Suprapubic skin (tissue), 4 donors: ENCODE data around the gene SLC25A29. TPM values are rescaled to one million over a fixed set of nuclear protein-coding genes. Genes with fewer than 3 reads are reported as not detected.

ENCODE experiments used
- DNase-seq, 2 donors: peaks; one replicate each; pipeline ENCODE4 v3.0.0-alpha.2; 2019; ENCODE audit warnings: low spot score in 2 of 2
- H3K27ac ChIP-seq: fragments of 200-600 bp; sonication (generic); one replicate; pipeline ENCODE4 v1.5.1; 2019
- H3K27me3 ChIP-seq: fragments of 200-600 bp; sonication (generic); one replicate; pipeline ENCODE4 v1.5.1; 2019
- H3K36me3 ChIP-seq: fragments of 200-600 bp; sonication (generic); one replicate; pipeline ENCODE4 v1.5.1; 2019
- H3K4me1 ChIP-seq: fragments of 200-600 bp; sonication (generic); one replicate; pipeline ENCODE4 v1.5.1; 2019
- H3K4me3 ChIP-seq: fragments of 200-600 bp; sonication (generic); one replicate; pipeline ENCODE4 v1.5.1; 2019; ENCODE audit warnings: mild to moderate bottlenecking
- H3K9me3 ChIP-seq: fragments of 200-600 bp; sonication (generic); one replicate; pipeline ENCODE4 v1.5.1; 2019
- EP300 ChIP-seq: sonication (generic); formaldehyde crosslinking; IDR thresholded peaks from one replicate; pipeline ENCODE4 v1.6.1; 2017; ENCODE audit warnings: antibody characterized with exemption
- POLR2A ChIP-seq, 2 donors: fragments of 450-650 bp; IDR thresholded peaks; one replicate each; pipeline ENCODE4 v1.6.1; 2017; ENCODE audit warnings: antibody characterized with exemption in 2 of 2, mild to moderate bottlenecking in 2 of 2, moderate library complexity in 2 of 2
- POLR2AphosphoS5 ChIP-seq, 3 donors: sonication (generic); formaldehyde crosslinking; IDR thresholded peaks; one replicate each; pipeline ENCODE4 v1.6.1; 2017; ENCODE audit warnings: antibody characterized with exemption in 3 of 3
- WGBS: methylation state at CpG from one replicate; pipeline ENCODE4 v1.1.5; 2018; 5-methylcytosine and 5-hydroxymethylcytosine counted together
- total RNA-seq, 4 donors: library from RNA; depleted of rRNA; stranded (reverse); fragments of >200 nt; gene quantifications; one replicate each; pipeline ENCODE4 v1.1.0, GENCODE V29; 2016
- TF ChIP-seq, protein P1 (sequence below), 2 donors: fragments of 200-600 bp in 1 of 2; fragments of 450-650 bp in 1 of 2; sonication (generic) in 1 of 2; IDR thresholded peaks; one replicate each; pipeline ENCODE4 v1.5.1; 2016 to 2019; ENCODE audit warnings: antibody characterized with exemption in 2 of 2, mild to moderate bottlenecking in 1 of 2, moderate library complexity in 1 of 2

SLC25A29 gene
- total RNA-seq, 4 donors from 2014 or later, result 88.1 to 254 (median 120) TPM

GRCh38 chr14:100274250-100274649 is 32.0 kb downstream of the SLC25A29 start:
- Histone ChIP-seq H3K27me3 (no peaks in the 10 kb centered on the region), H3K27ac (no peak overlapping the region), H3K36me3 (peaks cover 12% of the 10 kb centered on the region), H3K4me1 (peaks cover 17% of the 10 kb centered on the region), H3K9me3 (no peaks in the 10 kb centered on the region), H3K4me3 (no peak overlapping the region)
- 94% methylated on average over 4 of the region's 4 CpGs for WGBS
- TF ChIP-seq EP300 (no peak), POLR2AphosphoS5 (IDR thresholded peaks at IDR 0.05) (no peak), POLR2A (IDR thresholded peaks at IDR 0.05) (no peak)
- TF ChIP-seq, protein P1, sequence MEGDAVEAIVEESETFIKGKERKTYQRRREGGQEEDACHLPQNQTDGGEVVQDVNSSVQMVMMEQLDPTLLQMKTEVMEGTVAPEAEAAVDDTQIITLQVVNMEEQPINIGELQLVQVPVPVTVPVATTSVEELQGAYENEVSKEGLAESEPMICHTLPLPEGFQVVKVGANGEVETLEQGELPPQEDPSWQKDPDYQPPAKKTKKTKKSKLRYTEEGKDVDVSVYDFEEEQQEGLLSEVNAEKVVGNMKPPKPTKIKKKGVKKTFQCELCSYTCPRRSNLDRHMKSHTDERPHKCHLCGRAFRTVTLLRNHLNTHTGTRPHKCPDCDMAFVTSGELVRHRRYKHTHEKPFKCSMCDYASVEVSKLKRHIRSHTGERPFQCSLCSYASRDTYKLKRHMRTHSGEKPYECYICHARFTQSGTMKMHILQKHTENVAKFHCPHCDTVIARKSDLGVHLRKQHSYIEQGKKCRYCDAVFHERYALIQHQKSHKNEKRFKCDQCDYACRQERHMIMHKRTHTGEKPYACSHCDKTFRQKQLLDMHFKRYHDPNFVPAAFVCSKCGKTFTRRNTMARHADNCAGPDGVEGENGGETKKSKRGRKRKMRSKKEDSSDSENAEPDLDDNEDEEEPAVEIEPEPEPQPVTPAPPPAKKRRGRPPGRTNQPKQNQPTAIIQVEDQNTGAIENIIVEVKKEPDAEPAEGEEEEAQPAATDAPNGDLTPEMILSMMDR (IDR thresholded peaks at IDR 0.05), result no peak
- DNase-seq, result no peak

DNA sequence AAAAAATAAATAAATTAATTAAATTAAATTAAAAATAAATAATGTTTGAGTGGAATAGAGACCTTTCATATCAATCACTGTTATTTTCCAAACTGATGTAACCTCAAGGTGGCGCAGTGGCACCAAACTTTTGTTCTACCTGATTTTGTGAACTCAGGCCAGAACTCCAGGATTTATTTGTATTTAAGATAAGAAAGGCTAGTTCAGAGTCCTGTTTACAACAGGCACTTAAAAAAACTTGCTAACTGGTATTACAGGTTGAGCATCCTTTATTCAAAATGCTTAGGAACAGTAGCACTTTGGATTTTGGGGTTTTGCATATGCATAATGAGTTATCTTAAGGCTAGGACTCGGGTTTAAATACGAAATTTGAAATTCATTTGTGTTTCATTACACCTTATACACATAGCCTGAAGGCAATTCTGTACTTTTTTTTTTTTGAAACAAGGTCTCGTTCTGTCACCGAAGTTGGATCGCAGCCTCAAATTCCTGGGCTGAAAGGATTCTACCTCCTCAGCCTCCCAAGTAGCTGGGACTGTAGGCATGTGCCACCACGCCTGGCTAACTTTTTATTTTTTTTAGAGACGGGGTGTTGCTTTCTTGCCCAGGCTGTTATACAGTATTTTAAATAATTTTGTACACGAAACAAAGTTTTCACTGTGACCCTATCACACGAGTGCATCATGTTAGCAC is 34.9 kb downstream of the SLC25A29 start:
- no peak for DNase-seq
- peaks cover 16% of the 10 kb centered on the region for H3K4me1 ChIP-seq
- no peak for TF ChIP-seq POLR2A (IDR thresholded peaks at IDR 0.05)
- TF ChIP-seq, protein P1 (IDR thresholded peaks at IDR 0.05), result peak in 1 of 2 donors; percentile 33
- H3K4me3 ChIP-seq, result no peak overlapping the region
- H3K27me3 ChIP-seq, result no peaks in the 10 kb centered on the region
- 53% methylated on average over 10 of the region's 10 CpGs for WGBS
- no peak overlapping the region for H3K27ac ChIP-seq
- H3K9me3 ChIP-seq, result no peaks in the 10 kb centered on the region
- H3K36me3 ChIP-seq, result peaks cover 5% of the 10 kb centered on the region

DNA sequence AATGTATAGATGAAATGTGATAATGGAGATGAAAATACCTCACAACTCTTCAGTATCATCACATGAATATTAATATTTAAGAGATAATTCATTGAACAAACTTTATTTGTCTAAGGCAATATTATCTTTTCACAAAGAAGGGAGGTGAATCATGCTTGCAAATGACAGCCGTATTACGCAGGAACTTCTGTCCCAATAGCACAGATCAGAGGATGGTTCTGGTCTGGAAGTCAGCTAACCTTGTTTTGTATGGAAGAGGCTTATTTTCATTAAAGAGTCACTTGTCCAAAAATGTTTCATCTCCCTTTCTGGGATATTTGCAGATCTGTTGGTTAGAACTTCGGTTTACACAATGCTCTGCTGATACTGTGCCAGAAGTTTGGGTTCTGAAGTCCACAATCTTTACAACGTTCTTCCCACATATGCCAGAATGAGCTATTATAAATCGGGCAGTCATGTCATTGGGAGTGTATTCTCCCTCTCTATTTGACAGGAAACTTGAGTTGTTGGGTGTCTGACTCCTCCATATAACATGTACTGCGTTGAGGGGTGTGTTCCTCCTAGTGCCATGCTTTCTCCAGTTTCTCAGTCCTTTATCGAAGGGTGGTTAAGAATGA is 37.5 kb downstream of the SLC25A29 start:
- Histone ChIP-seq H3K4me1 (peaks cover 16% of the 10 kb centered on the region), H3K27me3 (no peaks in the 10 kb centered on the region), H3K4me3 (no peak overlapping the region), H3K27ac (no peak overlapping the region), H3K36me3 (peaks cover 16% of the 10 kb centered on the region), H3K9me3 (no peaks in the 10 kb centered on the region)
- no peak for DNase-seq
- 69% methylated on average over 7 of the region's 7 CpGs for WGBS
- no peak for TF ChIP-seq EP300
- no peak for TF ChIP-seq POLR2A (IDR thresholded peaks at IDR 0.05)
- TF ChIP-seq POLR2AphosphoS5 (IDR thresholded peaks at IDR 0.05), result no peak
- TF ChIP-seq, protein P1 (IDR thresholded peaks at IDR 0.05), result no peak

DNA sequence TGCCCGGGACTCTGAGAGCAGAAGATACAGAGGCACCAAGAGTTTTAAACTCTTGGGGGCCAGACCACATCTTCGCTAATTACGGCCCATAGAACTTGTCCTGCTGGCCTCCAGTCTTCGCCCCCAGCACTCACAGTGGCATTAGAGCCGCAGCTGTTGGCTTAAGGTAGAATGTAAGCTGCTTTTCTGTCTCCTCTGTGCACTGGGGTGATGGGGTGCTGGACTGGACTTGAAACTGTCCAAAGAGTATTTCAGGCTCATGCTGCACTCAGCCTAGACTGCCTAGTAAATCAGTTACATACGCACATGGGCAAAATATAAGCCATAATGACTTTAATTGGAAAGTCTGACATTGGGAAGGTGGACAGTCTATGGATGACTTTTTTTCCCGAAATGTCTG is 38.3 kb downstream of the SLC25A29 start:
- TF ChIP-seq EP300 (no peak), POLR2AphosphoS5 (IDR thresholded peaks at IDR 0.05) (no peak), POLR2A (IDR thresholded peaks at IDR 0.05) (no peak)
- TF ChIP-seq, protein P1 (IDR thresholded peaks at IDR 0.05), result no peak
- Histone ChIP-seq H3K9me3 (no peaks in the 10 kb centered on the region), H3K27me3 (no peaks in the 10 kb centered on the region), H3K27ac (no peak overlapping the region), H3K36me3 (peaks cover 18% of the 10 kb centered on the region), H3K4me1 (peaks cover 16% of the 10 kb centered on the region), H3K4me3 (no peak overlapping the region)
- 89% methylated on average over 7 of the region's 7 CpGs for WGBS
- no peak for DNase-seq

- Histone ChIP-seq H3K4me3 (no peak overlapping the region), H3K9me3 (no peaks in the 10 kb centered on the region), H3K36me3 (peaks cover 21% of the 10 kb centered on the region), H3K27me3 (no peaks in the 10 kb centered on the region), H3K4me1 (peaks cover 10% of the 10 kb centered on the region), H3K27ac (no peak overlapping the region)
- 83% methylated on average over 3 of the region's 3 CpGs for WGBS
- no peak for DNase-seq
- TF ChIP-seq POLR2A (IDR thresholded peaks at IDR 0.05), result no peak
- no peak for TF ChIP-seq EP300
Measured at GRCh38 chr14:100263141-100263540, 43.1 kb downstream of the SLC25A29 start.
